Upper lobe of left lung (tissue), 4 donors: ENCODE measurements around the gene PCDH1.

Source experiments
- CTCF ChIP-seq, 6 experiments: fragments of 450-650 bp in 4 of 6; fragments of 200-600 bp in 2 of 6; sonication (generic) in 2 of 6; IDR thresholded peaks; one replicate each; pipeline ENCODE4 v1.5.1; 2016 to 2019; ENCODE audit warnings: antibody characterized with exemption in 6 of 6
- POLR2AphosphoS5 ChIP-seq, 2 donors: sonication (generic); formaldehyde crosslinking; IDR thresholded peaks; one replicate each; pipeline ENCODE4 v1.5.1; 2017; ENCODE audit warnings: antibody characterized with exemption in 2 of 2

GRCh38 chr5:141917760-141918159 lies 39.5 kb upstream of the PCDH1 start:
- no peak for TF ChIP-seq POLR2AphosphoS5 (IDR thresholded peaks at IDR 0.05)
- TF ChIP-seq CTCF (IDR thresholded peaks at IDR 0.05): no peak
